ENCODE data around the gene APBB2.

GRCh38 chr4:41209901-41210300 lies 4.4 kb downstream of the APBB2 start:
- TF ChIP-seq POLR2AphosphoS5 (IDR thresholded peaks at IDR 0.05) = no peak
- TF ChIP-seq CTCF (IDR thresholded peaks at IDR 0.05) = no peak
- no peak for TF ChIP-seq POLR2A (IDR thresholded peaks at IDR 0.05)

Data from gastroesophageal sphincter (tissue), 3 donors.